HEK293T (cell line): Measurements from ENCODE around the gene ZNF521.

ENCODE experiments used
- BHLHE40 ChIP-seq: fragments of 450-650 bp; IDR thresholded peaks from 2 replicates; pipeline ENCODE4 v1.6.1; 2016; ENCODE audit warnings: mild to moderate bottlenecking, moderate library complexity, borderline replicate concordance
- CTBP1 ChIP-seq: fragments of 450-650 bp; IDR thresholded peaks from 2 replicates; pipeline ENCODE4 v1.6.1; 2016; ENCODE audit warnings: borderline replicate concordance
- ELF4 ChIP-seq: fragments of 450-650 bp; IDR thresholded peaks from 2 replicates; pipeline ENCODE4 v1.6.1; 2017; ENCODE audit warnings: antibody characterized with exemption
- FOXA1 ChIP-seq: fragments of 450-650 bp; IDR thresholded peaks from 2 replicates; pipeline ENCODE4 v1.6.1; 2016; ENCODE audit warnings: mild to moderate bottlenecking
- FOXK2 ChIP-seq: fragments of 450-650 bp; IDR thresholded peaks from 2 replicates; pipeline ENCODE4 v1.6.1; 2016; ENCODE audit warnings: mild to moderate bottlenecking
- FOXM1 ChIP-seq: fragments of 450-650 bp; IDR thresholded peaks from 2 replicates; pipeline ENCODE4 v1.6.1; 2017; ENCODE audit warnings: mild to moderate bottlenecking, borderline replicate concordance
- L3MBTL2 ChIP-seq: fragments of 450-650 bp; conservative IDR thresholded peaks from 2 replicates; pipeline ENCODE4 v1.6.1; 2016; ENCODE audit warnings: mild to moderate bottlenecking
- LEF1 ChIP-seq: fragments of 450-650 bp; IDR thresholded peaks from 2 replicates; pipeline ENCODE4 v1.6.1; 2017; ENCODE audit warnings: mild to moderate bottlenecking, borderline replicate concordance
- NFRKB ChIP-seq: fragments of 450-650 bp; IDR thresholded peaks from 2 replicates; pipeline ENCODE4 v1.6.1; 2016; ENCODE audit warnings: mild to moderate bottlenecking, moderate library complexity
- SP1 ChIP-seq: fragments of 450-650 bp; IDR thresholded peaks from 2 replicates; pipeline ENCODE4 v1.6.1; 2017
- SUZ12 ChIP-seq: fragments of 450-650 bp; IDR thresholded peaks from 2 replicates; pipeline ENCODE4 v1.6.1; 2016; ENCODE audit warnings: mild to moderate bottlenecking
- TARDBP ChIP-seq: fragments of 450-650 bp; IDR thresholded peaks from 2 replicates; pipeline ENCODE4 v1.6.1; 2016

DNA sequence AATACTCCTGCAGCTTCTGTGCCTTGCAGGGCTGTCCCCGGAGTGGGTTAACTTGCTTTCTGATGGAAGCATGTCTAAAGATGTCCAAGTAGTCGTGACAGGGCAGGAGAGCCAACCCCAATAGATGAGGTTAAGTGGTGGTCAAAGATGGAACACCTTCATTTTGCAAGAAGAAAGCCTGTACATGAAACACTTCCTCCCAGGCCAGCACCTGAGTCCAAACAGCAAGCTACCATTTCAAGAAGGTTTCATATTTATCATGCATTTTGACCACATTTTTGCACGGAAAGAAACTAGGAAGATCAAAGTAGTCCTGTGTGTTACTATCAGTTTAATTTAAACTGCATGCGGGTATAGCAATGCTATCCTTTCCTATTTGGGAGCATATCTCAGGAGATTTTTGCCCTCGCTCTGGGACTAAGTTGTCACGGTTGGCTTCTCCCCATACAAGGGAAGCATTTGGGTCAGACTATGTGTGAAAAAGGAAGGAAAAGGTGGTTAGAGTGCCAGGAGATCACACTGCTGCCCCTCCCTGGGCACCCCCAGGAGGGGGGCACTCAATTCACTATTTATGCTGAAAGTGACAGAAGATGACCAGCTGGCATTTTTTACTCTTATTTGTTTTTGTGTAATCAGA lies 187.6 kb downstream of the ZNF521 start:
- TF ChIP-seq SUZ12: no peak
- TF ChIP-seq CTBP1: no peak
- TF ChIP-seq ELF4: no peak
- no peak for TF ChIP-seq NFRKB
- no peak for TF ChIP-seq LEF1
- TF ChIP-seq L3MBTL2: no peak
- TF ChIP-seq FOXA1: no peak
- no peak for TF ChIP-seq BHLHE40
- no peak for TF ChIP-seq FOXM1
- no peak for TF ChIP-seq TARDBP
- TF ChIP-seq SP1: no peak
- TF ChIP-seq FOXK2: no peak
